AG04449 (cell line): Measurements from ENCODE around the gene LTN1.

Experiments used
- CTCF ChIA-PET: fragments of 350-600 bp; formaldehyde crosslinking; extraction: SDS; loops from one replicate; lab custom pipeline; 2021; ENCODE audit warnings: antibody characterized with exemption; lab: Yijun Ruan, JAX
- POLR2A ChIA-PET: fragments of 400-600, 350-600 bp; formaldehyde crosslinking; extraction: SDS; loops from one replicate; lab custom pipeline; 2020; ENCODE audit warnings: antibody characterized with exemption, inconsistent platforms; lab: Yijun Ruan, JAX
- DNase-seq: peaks from one replicate; pipeline ENCODE4 v3.0.0-alpha.2; 2010; ENCODE audit warnings: low read depth, low spot score
- H3K4me3 ChIP-seq: 2 replicates; pipeline ENCODE4 v1.5.1; 2011; ENCODE audit warnings: low read depth, mild to moderate bottlenecking, control low read depth, low read length
- TF ChIP-seq, protein P1 (sequence below): IDR thresholded peaks from one replicate; pipeline ENCODE4 v1.5.1; 2011; ENCODE audit warnings: mild to moderate bottlenecking, moderate library complexity, low read length, control low read depth, inconsistent platforms; ENCODE audit not compliant: insufficient read depth; ENCODE audit errors: missing control alignments

The LTN1 gene

DNA sequence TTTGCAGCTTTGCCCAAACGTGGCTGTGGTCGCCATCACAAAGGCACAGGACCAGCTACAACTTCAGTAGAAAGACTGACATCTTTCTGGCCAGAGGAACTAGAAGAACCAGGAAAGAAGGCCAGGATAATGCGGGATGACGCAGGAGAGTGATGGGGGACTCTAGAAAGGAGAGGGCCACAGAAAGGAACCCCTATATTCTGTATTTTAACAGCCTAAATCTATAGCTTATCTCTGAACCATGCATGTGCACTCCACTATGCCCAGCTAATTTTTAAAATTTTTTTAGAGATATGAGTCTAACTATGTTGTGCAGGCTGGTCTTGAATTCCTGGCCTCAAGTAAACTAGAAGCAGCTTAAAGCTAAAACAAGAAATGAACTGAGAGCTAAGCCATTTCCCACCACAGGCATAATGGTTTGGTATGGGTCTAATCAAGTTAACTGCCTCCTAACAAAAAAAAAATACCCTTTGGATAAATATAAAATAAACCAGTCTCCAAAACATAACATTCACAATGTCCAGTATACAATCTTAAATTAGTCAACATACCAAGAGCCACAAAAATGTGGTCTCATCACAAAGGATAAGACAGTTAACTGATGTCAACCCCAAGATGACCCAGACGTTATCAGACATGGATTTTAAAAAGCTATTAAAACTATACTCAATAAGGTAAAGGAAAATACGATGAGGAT, 18.0 kb downstream of the LTN1 start:
- TF ChIP-seq, protein P1, sequence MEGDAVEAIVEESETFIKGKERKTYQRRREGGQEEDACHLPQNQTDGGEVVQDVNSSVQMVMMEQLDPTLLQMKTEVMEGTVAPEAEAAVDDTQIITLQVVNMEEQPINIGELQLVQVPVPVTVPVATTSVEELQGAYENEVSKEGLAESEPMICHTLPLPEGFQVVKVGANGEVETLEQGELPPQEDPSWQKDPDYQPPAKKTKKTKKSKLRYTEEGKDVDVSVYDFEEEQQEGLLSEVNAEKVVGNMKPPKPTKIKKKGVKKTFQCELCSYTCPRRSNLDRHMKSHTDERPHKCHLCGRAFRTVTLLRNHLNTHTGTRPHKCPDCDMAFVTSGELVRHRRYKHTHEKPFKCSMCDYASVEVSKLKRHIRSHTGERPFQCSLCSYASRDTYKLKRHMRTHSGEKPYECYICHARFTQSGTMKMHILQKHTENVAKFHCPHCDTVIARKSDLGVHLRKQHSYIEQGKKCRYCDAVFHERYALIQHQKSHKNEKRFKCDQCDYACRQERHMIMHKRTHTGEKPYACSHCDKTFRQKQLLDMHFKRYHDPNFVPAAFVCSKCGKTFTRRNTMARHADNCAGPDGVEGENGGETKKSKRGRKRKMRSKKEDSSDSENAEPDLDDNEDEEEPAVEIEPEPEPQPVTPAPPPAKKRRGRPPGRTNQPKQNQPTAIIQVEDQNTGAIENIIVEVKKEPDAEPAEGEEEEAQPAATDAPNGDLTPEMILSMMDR, result no peak
- DNase-seq, result no peak
- ChIA-PET POLR2A (no interaction called here), CTCF (interaction anchor here (1.2 kb wide), 1 partner anchor 34 kb away, joined by 3 read pairs; no protein-coding TSS in a partner anchor)
- no peak overlapping the region for H3K4me3 ChIP-seq

DNA sequence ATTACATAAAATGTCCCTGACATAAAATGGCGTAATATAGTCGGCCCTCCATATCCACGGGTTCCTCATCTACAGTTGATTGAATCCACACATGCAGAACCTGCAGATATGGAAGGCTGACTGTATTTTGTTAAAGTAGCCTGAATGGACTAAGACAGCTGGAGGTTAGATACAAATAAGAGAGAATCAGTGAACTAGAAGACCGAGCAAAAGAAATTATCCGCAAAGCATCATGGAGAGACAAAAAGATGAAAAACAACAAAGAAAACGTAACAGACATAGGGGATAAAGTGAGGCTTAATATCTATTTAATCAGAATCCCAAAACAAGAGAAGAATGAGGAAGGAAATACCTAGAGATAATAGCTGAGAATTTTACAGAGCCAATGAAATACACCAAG, 20.3 kb downstream of the LTN1 start:
- H3K4me3 ChIP-seq, result no peak overlapping the region
- DNase-seq, result no peak
- TF ChIP-seq, protein P1, result no peak
- POLR2A ChIA-PET, result no interaction called here
- CTCF ChIA-PET, result no interaction called here

DNA sequence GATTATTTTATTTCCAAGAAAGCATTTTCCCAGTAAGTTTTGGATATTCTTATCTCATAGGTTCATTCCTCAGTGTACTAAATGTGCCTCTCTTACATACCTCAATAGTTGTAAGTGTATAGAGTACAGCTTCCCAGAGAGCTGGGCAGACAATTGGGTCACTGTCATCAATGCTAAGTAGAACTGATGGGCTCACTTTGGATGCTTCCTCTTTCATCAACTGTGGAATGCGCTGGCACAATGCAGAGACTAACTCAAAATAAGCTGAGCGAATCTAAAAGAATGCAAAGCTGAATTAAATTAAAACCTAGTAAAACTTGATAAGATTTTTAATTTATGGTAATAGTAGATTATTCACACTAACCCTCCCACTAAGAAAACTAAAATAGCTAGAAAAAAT, 21.5 kb downstream of the LTN1 start:
- DNase-seq, result no peak
- no peak overlapping the region for H3K4me3 ChIP-seq
- ChIA-PET CTCF (interaction anchor here (1.3 kb wide), 1 partner anchor 10 kb away, joined by 3 read pairs; no protein-coding TSS in a partner anchor), POLR2A (interaction anchor here (1.0 kb wide), 1 partner anchor 103 kb away, joined by 4 read pairs; the partner anchor contains the start of gene CCT8)
- TF ChIP-seq, protein P1, result no peak

DNA sequence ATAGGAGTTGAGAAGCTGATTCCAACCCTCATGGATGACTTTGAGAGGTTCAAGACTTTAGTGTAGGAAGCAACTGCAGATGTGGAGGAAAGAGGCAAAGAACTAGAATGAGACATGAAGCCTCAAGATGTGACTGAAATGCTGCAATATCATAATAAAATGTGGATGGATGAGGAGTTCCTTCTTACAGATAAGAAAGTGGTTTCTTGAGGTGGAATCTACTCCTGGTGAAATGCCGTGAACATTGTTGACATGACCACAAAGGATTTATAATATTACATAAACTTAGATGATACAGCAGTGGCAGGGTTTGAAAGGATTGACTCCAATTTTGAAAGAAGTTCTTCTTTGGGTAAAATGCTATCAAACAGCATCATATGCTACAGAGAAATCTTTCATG, 28.8 kb downstream of the LTN1 start:
- TF ChIP-seq, protein P1, result no peak
- DNase-seq, result no peak
- no peak overlapping the region for H3K4me3 ChIP-seq
- ChIA-PET POLR2A (no interaction called here), CTCF (interaction anchor here (1.0 kb wide), 1 partner anchor 10 kb away, joined by 3 read pairs; no protein-coding TSS in a partner anchor)

DNA sequence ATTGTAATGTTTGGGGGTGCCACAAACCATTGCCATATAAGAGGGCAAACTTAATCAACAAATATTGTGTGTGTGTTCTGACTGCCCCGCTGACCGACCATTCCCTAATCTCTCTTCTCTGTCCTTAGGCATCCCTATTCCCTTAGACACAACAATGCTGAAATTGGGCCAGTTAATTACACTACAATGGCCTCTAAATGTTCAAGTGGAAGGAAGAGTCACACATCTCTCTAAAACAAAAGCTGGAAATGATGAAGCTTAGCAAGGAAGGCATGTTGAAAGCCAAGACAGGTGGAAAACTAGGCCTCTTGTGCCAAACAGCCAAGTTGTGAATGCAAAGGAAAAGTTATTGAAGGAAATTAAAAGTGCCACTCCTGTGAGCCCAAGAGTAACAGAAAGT, 30.2 kb downstream of the LTN1 start:
- CTCF ChIA-PET, result no interaction called here
- H3K4me3 ChIP-seq, result no peak overlapping the region
- DNase-seq, result no peak
- TF ChIP-seq, protein P1, result no peak
- POLR2A ChIA-PET, result no interaction called here

DNA sequence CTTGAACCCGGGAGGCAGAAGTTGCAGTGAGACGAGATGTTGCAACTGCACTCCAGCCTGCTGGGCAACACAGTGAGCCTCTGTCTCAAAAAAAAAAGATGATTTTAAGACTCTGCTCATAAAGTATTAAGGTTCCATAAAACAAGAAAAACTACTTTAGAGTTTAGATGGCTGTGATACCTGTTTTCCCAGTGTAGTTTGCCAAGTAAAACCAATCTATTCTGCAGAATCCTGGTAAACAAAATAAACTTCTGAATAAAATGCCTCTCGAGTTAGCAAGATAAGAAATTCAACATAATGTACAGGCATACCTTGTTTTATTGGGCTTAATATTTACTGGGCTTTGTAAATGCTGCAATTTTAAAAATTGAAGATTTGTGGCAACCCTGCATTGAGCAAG, 30.8 kb downstream of the LTN1 start:
- ChIA-PET CTCF (interaction anchor here (1.0 kb wide), 1 partner anchor 9 kb away, joined by 3 read pairs; no protein-coding TSS in a partner anchor), POLR2A (no interaction called here)
- H3K4me3 ChIP-seq, result no peak overlapping the region
- DNase-seq, result no peak
- TF ChIP-seq, protein P1, result no peak
